HT-29 (cell line): ENCODE results near the gene GBX1. TPM values are rescaled to one million over a fixed set of nuclear protein-coding genes. Genes with fewer than 3 reads are reported as not detected.
A peak's percentile ranks its signal among the peaks of the same experiment; 100 is the strongest.

ENCODE experiments used
- DNase-seq: peaks from one replicate; pipeline ENCODE4 v3.0.0-alpha.2; 2015; ENCODE audit warnings: low spot score
- total RNA-seq: library from RNA; depleted of rRNA; stranded (reverse); fragments of >200 nt; shearing (Covaris generic); gene quantifications from 2 replicates; pipeline ENCODE4 v1.2.3, GENCODE V29; 2014

Gene GBX1
- total RNA-seq, 1 experiment from 2014 or later = not detected

GRCh38 chr7:151194188-151194587, 26.7 kb upstream of the GBX1 start:
- no peak for DNase-seq

DNA sequence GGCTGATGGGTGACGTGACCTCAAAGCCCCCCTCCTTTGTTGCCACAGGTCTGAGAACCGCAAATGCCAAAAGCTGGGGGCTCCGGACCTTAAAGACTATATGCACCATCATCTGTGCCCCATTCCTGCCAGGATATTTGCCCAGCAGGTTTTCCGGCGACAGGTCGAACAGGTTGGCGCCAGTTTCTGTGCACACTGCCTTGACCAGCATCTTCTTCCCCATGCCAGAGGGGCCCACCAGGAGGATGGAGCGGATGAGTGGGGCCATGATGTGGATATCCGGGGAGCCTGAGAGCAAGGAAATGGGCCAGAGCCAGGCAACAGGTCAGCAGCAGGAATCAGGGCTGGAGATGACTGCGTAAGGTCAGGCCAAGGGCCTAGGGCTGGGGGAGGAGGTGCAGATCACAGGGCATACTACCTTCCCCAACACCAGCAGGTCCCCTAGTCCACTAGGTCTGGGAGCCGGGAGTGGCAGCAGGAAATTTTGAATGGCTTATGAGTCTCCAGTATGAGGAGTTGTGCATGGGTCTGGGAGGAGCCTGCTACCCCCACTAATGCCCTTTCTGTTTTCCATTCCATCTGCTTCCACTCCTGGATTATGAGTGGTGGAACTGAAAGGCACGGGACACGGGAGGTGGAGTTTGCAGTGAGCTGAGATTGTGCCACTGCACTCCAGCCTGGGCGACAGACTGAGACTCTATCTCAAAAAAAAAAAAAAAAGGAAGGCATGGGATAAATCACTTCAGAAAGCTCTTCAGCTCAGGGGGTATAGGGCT, 25.9 kb upstream of the GBX1 start:
- no peak for DNase-seq

GRCh38 chr7:151192002-151192539, 24.6 kb upstream of the GBX1 start:
- DNase-seq = no peak

GRCh38 chr7:151191544-151191943, 24.1 kb upstream of the GBX1 start:
- DNase-seq = peak; percentile 36

DNA sequence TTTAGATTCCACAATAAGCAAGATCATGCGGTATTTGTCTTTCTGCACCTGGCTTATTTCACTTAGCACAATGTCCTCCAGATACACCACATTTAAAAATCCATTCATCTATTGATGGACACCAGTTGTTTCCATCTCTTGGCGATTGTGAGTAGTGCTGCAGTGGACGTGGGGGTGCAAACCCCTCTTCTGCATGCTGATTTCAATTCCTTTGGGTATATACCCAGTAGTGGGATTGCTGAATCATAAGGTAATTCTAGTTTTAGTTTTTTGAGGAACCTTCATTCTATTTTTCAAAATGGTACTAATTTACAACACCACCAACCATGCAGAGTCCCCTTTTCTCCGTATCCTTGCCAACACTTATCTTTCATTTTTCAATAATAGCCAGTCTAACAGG, 21.5 kb upstream of the GBX1 start:
- no peak for DNase-seq

GRCh38 chr7:151188252-151188542, 20.7 kb upstream of the GBX1 start:
- DNase-seq = no peak

- DNase-seq = no peak
These were observed 20.1 kb upstream of the GBX1 start for GRCh38 chr7:151187409-151188251.

- DNase-seq = no peak
These were observed 19.3 kb upstream of the GBX1 start, which contains the start of gene ASB10 for GRCh38 chr7:151186640-151187408. ASB10 (minus strand) TSS chr7:151187250; CDS start chr7:151187130, 120 bp downstream.

- no peak for DNase-seq
These were observed 18.5 kb upstream of the GBX1 start for GRCh38 chr7:151185762-151186639.

DNA sequence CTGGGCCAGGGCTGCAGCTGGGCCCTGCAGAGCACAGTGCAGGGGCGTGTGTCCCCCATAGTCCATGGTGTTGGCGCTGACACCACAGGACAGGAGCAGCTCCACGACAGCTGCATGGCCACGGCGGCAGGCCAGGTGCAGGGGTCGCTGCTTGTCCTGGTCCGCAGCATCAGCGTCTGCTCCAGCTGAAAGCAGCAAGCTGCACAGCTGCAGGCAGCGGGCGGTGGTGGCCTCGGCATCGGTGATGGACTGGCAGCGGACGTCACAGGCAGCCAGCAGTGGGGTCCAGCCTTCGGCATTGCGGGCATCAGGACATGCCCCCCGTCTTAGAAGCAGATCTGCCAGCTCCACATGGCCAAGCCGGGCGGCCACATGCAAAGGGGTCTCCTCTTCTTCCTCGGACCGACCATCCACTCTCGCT, 13.5 kb upstream of the GBX1 start:
- DNase-seq = no peak

GRCh38 chr7:151179946-151180345, 12.5 kb upstream of the GBX1 start:
- DNase-seq = no peak

DNA sequence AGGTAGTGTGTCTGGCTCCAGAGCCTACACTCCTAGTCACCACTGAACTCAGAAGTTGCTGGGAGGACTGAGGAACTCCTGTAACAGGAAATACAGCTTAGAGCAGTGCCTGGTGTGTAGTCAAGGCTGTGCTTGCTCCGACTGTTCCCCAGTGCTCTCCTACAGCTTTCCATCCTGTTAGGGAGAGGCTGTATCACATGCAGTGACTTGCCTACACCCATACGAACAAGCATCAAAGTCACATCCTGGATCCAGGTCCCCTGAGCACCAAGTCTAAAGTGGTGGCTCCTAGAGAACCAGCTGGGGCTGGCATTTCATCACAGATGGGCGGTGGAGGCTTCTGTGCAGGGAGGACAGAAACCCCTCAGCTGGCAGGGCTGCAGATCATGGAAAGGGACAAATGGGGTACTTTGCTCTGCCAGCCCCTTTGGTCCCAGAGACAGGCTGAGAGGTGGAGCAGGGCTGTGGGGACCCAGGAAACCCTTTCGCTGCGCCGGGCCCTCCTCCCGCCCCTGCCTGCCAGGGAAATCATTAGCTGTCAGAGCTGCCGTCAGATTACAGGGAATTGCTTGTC, 11.9 kb upstream of the GBX1 start:
- DNase-seq = no peak

DNA sequence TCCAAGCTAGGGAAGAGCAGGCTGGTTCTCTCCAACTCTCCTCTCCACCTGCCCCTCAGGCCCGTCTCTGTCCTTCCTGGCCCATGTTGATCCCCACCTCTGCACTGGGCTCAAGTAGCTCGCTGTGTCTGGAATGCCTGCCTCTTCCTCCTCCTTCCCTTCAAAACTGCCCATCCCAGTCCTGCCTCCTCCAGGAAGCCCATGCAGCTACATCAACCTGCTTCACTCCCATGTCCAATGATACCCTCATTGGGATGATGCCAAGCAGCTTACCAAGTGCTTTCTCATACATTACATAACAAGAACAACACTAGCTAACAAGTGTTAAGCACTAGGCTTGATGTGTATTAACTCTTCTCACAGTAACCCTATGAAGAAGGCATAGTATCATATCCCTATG, 11.3 kb upstream of the GBX1 start:
- no peak for DNase-seq

DNA sequence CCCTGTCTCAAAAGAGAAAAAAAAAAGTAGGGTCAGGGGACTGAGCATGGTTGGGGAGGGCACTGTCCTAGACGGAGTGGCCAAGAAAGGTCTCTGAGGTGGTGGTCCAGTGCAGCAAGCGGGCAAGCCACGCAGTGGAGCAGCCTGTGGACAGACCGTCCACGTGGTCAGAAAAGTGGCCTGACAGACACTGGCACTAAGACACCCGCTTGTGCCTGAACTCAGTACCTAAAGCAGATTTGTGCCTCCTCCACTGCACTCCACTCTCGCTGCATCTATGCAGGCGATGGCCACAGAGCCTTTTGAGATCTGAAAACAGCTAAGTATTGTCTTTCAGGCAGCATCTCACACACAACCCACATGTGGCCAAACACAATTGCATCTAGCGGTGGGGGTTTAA, 10.7 kb upstream of the GBX1 start:
- no peak for DNase-seq

DNA sequence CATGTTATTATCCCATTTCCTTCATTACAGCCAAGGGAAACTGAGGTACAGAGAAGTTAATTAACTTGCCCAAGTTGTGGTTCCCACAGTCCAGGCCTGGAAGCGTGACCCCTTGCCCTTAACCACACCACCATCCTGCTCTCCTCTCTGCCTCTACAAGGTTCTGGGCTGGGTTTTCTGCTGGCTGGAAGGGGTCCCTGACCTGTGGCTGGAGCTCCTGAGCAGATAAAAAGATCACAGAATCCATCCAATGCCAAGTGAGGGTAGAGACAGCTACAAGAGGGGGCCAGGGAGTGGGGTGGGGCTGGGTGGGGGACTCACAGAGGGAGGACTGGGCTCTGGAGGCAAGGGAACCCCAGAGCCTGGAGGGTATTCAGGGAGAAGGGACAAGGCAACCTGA, 9.8 kb upstream of the GBX1 start:
- no peak for DNase-seq

DNA sequence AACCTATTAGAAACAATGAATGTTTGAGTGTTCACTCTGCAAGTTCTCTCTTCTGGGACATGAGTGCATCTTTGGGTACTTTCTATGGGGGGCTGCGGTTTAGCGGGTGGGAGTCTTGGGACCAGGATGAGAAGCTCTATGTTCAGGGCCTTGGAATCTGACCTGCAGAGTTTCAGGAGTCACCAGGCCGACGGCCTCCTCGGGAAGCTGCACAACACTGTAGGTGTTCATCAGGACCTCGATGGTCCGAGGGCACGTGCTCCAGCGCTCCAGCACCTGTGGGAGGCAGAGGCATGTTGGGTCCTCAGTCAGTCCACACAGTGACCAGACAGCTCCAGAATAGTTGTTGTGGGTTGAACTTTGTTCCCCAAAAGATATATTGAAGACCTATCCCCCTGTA, 8.9 kb upstream of the GBX1 start:
- DNase-seq = no peak

DNA sequence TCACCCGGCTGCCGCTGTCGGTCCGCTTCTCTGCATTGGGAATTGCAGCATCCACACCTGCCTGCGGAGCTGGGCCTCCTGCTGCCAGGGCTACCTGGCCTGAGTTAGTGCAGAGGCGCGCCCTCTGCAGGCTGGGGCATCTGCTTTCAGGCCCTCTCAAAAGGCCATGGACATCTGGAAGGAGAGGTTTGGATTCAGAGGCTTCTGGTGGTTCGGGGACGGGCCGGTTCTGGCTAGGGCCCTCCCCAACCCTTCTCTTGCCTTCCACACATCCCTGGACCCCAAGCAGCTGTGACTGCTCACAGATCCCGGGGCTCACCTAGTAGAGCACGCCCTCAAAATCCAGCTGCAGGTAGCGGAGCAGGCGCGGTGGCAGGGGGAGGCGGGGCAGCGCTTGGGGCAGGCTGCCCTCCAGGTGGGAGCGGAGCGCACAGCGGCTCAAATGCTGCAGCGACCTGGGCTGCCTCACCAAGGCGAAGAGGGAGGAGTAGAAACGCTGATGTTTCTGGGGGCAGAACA, 8.4 kb upstream of the GBX1 start:
- no peak for DNase-seq

- no peak for DNase-seq
These were observed 7.7 kb upstream of the GBX1 start for GRCh38 chr7:151175047-151175792.

DNA sequence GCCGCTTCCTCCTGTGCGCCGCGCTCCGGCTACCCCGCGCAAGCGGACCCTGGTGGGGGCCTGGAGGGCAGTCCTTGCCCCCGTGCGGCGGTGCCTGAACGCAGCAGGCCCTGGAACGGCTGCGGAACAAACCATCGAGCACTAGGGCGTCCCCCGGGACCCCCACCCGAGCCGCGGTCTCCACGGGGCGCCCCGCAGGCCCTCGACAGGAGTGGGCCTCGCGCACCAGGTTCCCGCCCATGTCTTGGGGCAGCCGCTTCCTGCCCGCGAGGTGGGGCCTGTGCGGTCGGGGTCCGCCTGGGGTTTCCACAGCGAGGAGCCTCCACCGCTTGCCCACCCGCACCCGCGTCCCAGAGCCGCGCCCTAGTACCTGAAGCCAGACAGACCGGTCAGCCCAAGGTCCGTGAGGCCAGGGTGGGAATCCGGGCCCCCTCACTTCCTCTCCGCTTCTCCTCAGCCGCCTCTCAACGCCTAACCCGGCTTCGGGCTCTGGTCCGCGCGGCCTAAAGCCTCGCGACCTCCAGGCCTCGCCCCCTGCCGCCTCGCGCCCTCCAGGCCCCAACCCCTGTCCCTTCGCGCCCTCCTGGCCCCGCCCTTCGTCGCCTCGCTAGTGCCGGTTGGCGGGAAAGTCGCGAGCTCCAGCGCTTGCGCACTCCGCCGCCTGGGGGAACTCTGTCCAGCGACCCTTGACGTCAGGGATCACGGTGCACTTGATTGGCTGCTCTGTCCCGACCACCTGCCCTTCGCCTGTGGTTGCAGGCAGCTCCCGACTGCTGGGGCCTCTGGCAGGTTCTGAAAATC, 7.0 kb upstream of the GBX1 start:
- no peak for DNase-seq
